Neural progenitor cell (in vitro differentiated cells): ENCODE data around the gene NBEA. TPM values are rescaled to one million over a fixed set of nuclear protein-coding genes. Genes with fewer than 3 reads are reported as not detected.

Experiments
- DNase-seq: peaks from one replicate; pipeline ENCODE4 v3.0.0-alpha.2; 2016; ENCODE audit warnings: low spot score
- H2AFZ ChIP-seq: fragments of 200-600 bp; sonication (generic); replicated peaks from 2 replicates; pipeline ENCODE4 v1.6.1; 2016; ENCODE audit warnings: antibody characterized with exemption
- H3F3A ChIP-seq: fragments of 200-600 bp; sonication (generic); 2 replicates; pipeline ENCODE4 v1.6.1; 2016; ENCODE audit warnings: antibody characterized with exemption, low read depth
- H3K27ac ChIP-seq: fragments of 200-600 bp; sonication (generic); 2 replicates; pipeline ENCODE4 v1.5.1; 2016; ENCODE audit warnings: mild to moderate bottlenecking
- H3K27me3 ChIP-seq: fragments of 200-600 bp; sonication (generic); 2 replicates; pipeline ENCODE4 v1.6.1; 2016; ENCODE audit warnings: mild to moderate bottlenecking, moderate library complexity
- H3K36me3 ChIP-seq: fragments of 200-600 bp; sonication (generic); 2 replicates; pipeline ENCODE4 v1.5.1; 2016
- H3K4me1 ChIP-seq: fragments of 200-600 bp; sonication (generic); 2 replicates; pipeline ENCODE4 v1.6.1; 2016; ENCODE audit warnings: mixed run types
- H3K4me2 ChIP-seq: fragments of 200-600 bp; sonication (generic); 2 replicates; pipeline ENCODE4 v1.6.1; 2016
- H3K4me3 ChIP-seq: fragments of 200-600 bp; sonication (generic); 2 replicates; pipeline ENCODE4 v1.5.1; 2016
- H3K79me2 ChIP-seq: fragments of 200-600 bp; sonication (generic); 2 replicates; pipeline ENCODE4 v1.6.1; 2016; ENCODE audit warnings: low read depth
- H3K9ac ChIP-seq: fragments of 200-600 bp; sonication (generic); 2 replicates; pipeline ENCODE4 v1.6.1; 2016
- H3K9me3 ChIP-seq: fragments of 200-600 bp; sonication (generic); 2 replicates; pipeline ENCODE4 v1.5.1; 2016; ENCODE audit warnings: low read depth
- H4K20me1 ChIP-seq: fragments of 200-600 bp; sonication (generic); 2 replicates; pipeline ENCODE4 v1.6.1; 2016; ENCODE audit warnings: low read depth
- H3K27ac Mint-ChIP-seq: 3 replicates; pipeline ENCODE4 v1.8.0; 2021; ENCODE audit warnings: mixed read lengths
- H3K27me3 Mint-ChIP-seq: 2 replicates; pipeline ENCODE4 v1.8.0; 2022; ENCODE audit warnings: low read depth, mild to moderate bottlenecking, inconsistent platforms, moderate library complexity, mixed read lengths; ENCODE audit not compliant: insufficient read depth
- H3K36me3 Mint-ChIP-seq: 3 replicates; pipeline ENCODE4 v1.8.0; 2021; ENCODE audit warnings: mixed read lengths
- H3K4me1 Mint-ChIP-seq: 3 replicates; pipeline ENCODE4 v1.8.0; 2021; ENCODE audit warnings: mixed read lengths
- H3K4me3 Mint-ChIP-seq: 3 replicates; pipeline ENCODE4 v1.8.0; 2021; ENCODE audit warnings: mild to moderate bottlenecking, moderate library complexity, mixed read lengths
- H3K9me3 Mint-ChIP-seq: 3 replicates; pipeline ENCODE4 v1.8.0; 2020; ENCODE audit warnings: mixed read lengths
- EZH2 ChIP-seq: fragments of 200-600 bp; sonication (generic); IDR thresholded peaks from 2 replicates; pipeline ENCODE4 v1.6.1; 2017; ENCODE audit warnings: antibody characterized with exemption, mild to moderate bottlenecking, moderate library complexity
- EZH2phosphoT487 ChIP-seq: fragments of 200-600 bp; sonication (generic); IDR thresholded peaks from 2 replicates; pipeline ENCODE4 v1.6.1; 2017; ENCODE audit warnings: antibody characterized with exemption
- total RNA-seq: library from RNA; depleted of rRNA; stranded (reverse); fragments of >200 nt; gene quantifications from 2 replicates; pipeline ENCODE4 v1.2.3, GENCODE V29; 2015; ENCODE audit warnings: low replicate concordance
- TF ChIP-seq, protein P1 (sequence below): fragments of 200-600 bp; sonication (generic); IDR thresholded peaks from 2 replicates; pipeline ENCODE4 v1.5.1; 2017; ENCODE audit warnings: antibody characterized with exemption, mild to moderate bottlenecking

NBEA gene
- total RNA-seq, 1 donor from 2014 or later: 31.0 TPM

DNA sequence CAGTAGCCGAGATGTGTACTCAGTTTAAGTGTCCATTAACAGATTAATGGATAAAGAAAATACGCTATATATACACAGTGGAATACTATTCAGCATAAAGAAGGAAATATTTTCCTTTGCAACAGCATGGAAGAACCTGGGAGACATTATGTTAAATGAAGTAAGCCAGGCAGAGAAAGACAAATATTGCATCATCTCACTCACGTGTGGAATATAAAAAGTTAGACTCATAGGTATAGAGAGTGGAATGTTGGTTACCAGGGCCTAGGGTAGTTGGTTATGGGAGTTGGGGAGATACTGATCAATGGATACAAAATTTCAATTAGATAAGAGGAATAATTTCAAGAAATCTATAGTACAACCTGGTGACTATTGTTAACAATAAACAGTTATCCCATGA is 324.3 kb downstream of the NBEA start:
- H3K9me3 ChIP-seq: peaks cover 10% of the 10 kb centered on the region
- no peak overlapping the region for H3K4me3 Mint-ChIP-seq
- peaks cover 23% of the 10 kb centered on the region for H3K9me3 Mint-ChIP-seq
- H3K9ac ChIP-seq: no peak overlapping the region
- no peaks in the 10 kb centered on the region for H3K4me1 Mint-ChIP-seq
- DNase-seq: no peak
- no peak overlapping the region for H3K4me2 ChIP-seq
- H3K36me3 ChIP-seq: no peaks in the 10 kb centered on the region
- H3F3A ChIP-seq: no peaks in the 10 kb centered on the region
- H2AFZ ChIP-seq: no peak overlapping the region
- TF ChIP-seq EZH2phosphoT487 (no peak), EZH2 (no peak)
- TF ChIP-seq, protein P1, sequence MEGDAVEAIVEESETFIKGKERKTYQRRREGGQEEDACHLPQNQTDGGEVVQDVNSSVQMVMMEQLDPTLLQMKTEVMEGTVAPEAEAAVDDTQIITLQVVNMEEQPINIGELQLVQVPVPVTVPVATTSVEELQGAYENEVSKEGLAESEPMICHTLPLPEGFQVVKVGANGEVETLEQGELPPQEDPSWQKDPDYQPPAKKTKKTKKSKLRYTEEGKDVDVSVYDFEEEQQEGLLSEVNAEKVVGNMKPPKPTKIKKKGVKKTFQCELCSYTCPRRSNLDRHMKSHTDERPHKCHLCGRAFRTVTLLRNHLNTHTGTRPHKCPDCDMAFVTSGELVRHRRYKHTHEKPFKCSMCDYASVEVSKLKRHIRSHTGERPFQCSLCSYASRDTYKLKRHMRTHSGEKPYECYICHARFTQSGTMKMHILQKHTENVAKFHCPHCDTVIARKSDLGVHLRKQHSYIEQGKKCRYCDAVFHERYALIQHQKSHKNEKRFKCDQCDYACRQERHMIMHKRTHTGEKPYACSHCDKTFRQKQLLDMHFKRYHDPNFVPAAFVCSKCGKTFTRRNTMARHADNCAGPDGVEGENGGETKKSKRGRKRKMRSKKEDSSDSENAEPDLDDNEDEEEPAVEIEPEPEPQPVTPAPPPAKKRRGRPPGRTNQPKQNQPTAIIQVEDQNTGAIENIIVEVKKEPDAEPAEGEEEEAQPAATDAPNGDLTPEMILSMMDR: no peak
- H3K36me3 Mint-ChIP-seq: peaks cover 14% of the 10 kb centered on the region
- H3K4me1 ChIP-seq: no peaks in the 10 kb centered on the region
- H3K27me3 ChIP-seq: no peaks in the 10 kb centered on the region
- no peak overlapping the region for H3K27ac Mint-ChIP-seq
- H3K79me2 ChIP-seq: no peaks in the 10 kb centered on the region
- no peaks in the 10 kb centered on the region for H3K27me3 Mint-ChIP-seq
- H3K4me3 ChIP-seq: no peak overlapping the region
- no peaks in the 10 kb centered on the region for H4K20me1 ChIP-seq
- no peak overlapping the region for H3K27ac ChIP-seq

DNA sequence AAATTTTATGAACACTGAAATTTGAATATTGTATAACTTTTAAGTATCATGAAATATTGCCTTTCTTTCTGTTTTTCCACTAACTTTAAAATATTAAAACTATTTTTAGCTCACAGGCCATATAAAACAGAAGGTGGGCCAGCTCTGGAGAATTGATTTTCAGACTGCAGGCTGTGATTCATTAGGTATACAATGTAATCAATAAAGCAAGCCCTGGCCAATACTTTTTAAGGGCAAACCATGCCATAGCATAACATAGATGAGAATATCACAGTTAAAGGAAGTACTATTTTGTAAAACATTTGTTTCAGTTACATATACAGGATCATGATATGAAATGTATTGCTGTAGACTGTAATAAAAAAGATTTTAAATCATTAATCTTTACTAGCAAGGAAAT is 336.8 kb downstream of the NBEA start:
- Mint-ChIP-seq H3K9me3 (peaks cover 7% of the 10 kb centered on the region), H3K4me3 (no peak overlapping the region), H3K27ac (no peak overlapping the region), H3K36me3 (no peaks in the 10 kb centered on the region), H3K27me3 (no peaks in the 10 kb centered on the region), H3K4me1 (no peaks in the 10 kb centered on the region)
- Histone ChIP-seq H3F3A (no peaks in the 10 kb centered on the region), H3K9ac (no peak overlapping the region), H3K27ac (no peak overlapping the region), H2AFZ (no peak overlapping the region), H3K9me3 (no peaks in the 10 kb centered on the region), H3K36me3 (no peaks in the 10 kb centered on the region), H4K20me1 (no peaks in the 10 kb centered on the region), H3K4me2 (no peak overlapping the region), H3K4me3 (no peak overlapping the region), H3K27me3 (no peaks in the 10 kb centered on the region), H3K4me1 (no peaks in the 10 kb centered on the region), H3K79me2 (no peaks in the 10 kb centered on the region)
- no peak for DNase-seq
- TF ChIP-seq, protein P1: no peak
- TF ChIP-seq EZH2 (no peak), EZH2phosphoT487 (no peak)

DNA sequence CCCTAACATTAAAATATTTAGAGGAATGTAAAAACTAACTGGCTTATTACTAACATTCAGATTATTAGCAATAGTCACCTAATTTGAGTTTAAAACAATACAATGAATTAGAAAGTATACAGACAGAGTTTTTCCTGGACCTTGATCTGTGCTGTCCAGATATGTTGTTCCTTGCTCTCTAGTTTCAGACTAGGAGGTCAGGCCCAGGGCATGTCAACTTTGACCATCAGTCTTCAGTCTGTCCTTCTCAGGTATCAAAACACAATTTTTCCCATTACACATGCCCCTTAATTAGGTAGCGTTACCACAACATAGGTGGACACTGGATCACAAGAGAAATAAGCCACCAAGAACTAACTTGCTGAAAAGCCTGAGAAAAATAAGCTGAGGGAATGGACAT is 337.4 kb downstream of the NBEA start:
- Mint-ChIP-seq H3K27ac (no peak overlapping the region), H3K27me3 (no peaks in the 10 kb centered on the region), H3K4me3 (no peak overlapping the region), H3K36me3 (no peaks in the 10 kb centered on the region), H3K4me1 (no peaks in the 10 kb centered on the region), H3K9me3 (peaks cover 2% of the 10 kb centered on the region)
- no peak overlapping the region for H3K4me3 ChIP-seq
- no peaks in the 10 kb centered on the region for H3K36me3 ChIP-seq
- no peaks in the 10 kb centered on the region for H3K27me3 ChIP-seq
- H3K4me2 ChIP-seq: no peak overlapping the region
- H4K20me1 ChIP-seq: no peaks in the 10 kb centered on the region
- H3K9me3 ChIP-seq: no peaks in the 10 kb centered on the region
- H3F3A ChIP-seq: no peaks in the 10 kb centered on the region
- H3K27ac ChIP-seq: no peak overlapping the region
- H3K9ac ChIP-seq: no peak overlapping the region
- no peaks in the 10 kb centered on the region for H3K79me2 ChIP-seq
- no peak for DNase-seq
- peaks cover 1% of the 10 kb centered on the region for H3K4me1 ChIP-seq
- TF ChIP-seq EZH2phosphoT487: no peak
- TF ChIP-seq, protein P1: no peak
- no peak for TF ChIP-seq EZH2
- no peak overlapping the region for H2AFZ ChIP-seq
